HepG2 (cell line): ENCODE measurements around the gene GCG. TPM values are rescaled to one million over a fixed set of nuclear protein-coding genes. Genes with fewer than 3 reads are reported as not detected.

Experiments
- DR1 ChIP-seq: sonication (generic); formaldehyde crosslinking; IDR thresholded peaks from 2 replicates; pipeline ENCODE4 v1.8.0; 2021; ENCODE audit warnings: mild to moderate bottlenecking, missing genetic modification reagents, inconsistent platforms
- FOXA3 ChIP-seq: IDR thresholded peaks from 2 replicates; pipeline ENCODE4 v1.6.1; 2016; ENCODE audit warnings: missing genetic modification reagents, missing compliant biosample characterization
- GATAD1 ChIP-seq: IDR thresholded peaks from 2 replicates; pipeline ENCODE4 v1.6.1; 2016; ENCODE audit warnings: missing genetic modification reagents, missing compliant biosample characterization
- HNF4A ChIP-seq: sonication (generic); formaldehyde crosslinking; IDR thresholded peaks from 2 replicates; pipeline ENCODE4 v1.4.0; 2020; ENCODE audit warnings: missing genetic modification reagents
- KLF12 ChIP-seq: sonication (generic); formaldehyde crosslinking; IDR thresholded peaks from 2 replicates; pipeline ENCODE4 v1.4.0; 2020; ENCODE audit warnings: missing genetic modification reagents, borderline replicate concordance
- SAP130 ChIP-seq: IDR thresholded peaks from 2 replicates; pipeline ENCODE4 v1.6.1; 2016; ENCODE audit warnings: low read depth
- SIN3A ChIP-seq: IDR thresholded peaks from 2 replicates; pipeline ENCODE4 v1.6.1; 2011; ENCODE audit warnings: low read depth, mild to moderate bottlenecking, control low read depth, low read length, borderline replicate concordance
- SOX5 ChIP-seq: IDR thresholded peaks from 2 replicates; pipeline ENCODE4 v1.6.1; 2016; ENCODE audit warnings: borderline replicate concordance
- SOX6 ChIP-seq, 2 experiments: fragments of 450-650 bp in 1 of 2; sonication (generic) in 1 of 2; formaldehyde crosslinking in 1 of 2; IDR thresholded peaks; 2 replicates each; pipeline versions ENCODE4 v1.4.0 to v1.6.1; 2017 to 2020; ENCODE audit warnings: antibody characterized with exemption in 1 of 2, mild to moderate bottlenecking in 1 of 2, missing genetic modification reagents in 1 of 2
- SP4 ChIP-seq: sonication (generic); formaldehyde crosslinking; IDR thresholded peaks from 2 replicates; pipeline ENCODE4 v1.8.1; 2023; ENCODE audit warnings: mild to moderate bottlenecking, missing genetic modification reagents
- TCF7L2 ChIP-seq: IDR thresholded peaks from 2 replicates; pipeline ENCODE4 v1.6.1; 2011; ENCODE audit warnings: mild to moderate bottlenecking, low read depth, low read length, moderate library complexity
- ZBTB1 ChIP-seq: sonication (generic); formaldehyde crosslinking; IDR thresholded peaks from 2 replicates; pipeline ENCODE4 v1.4.0; 2020; ENCODE audit warnings: missing genetic modification reagents, borderline replicate concordance
- ZBTB21 ChIP-seq: sonication (generic); formaldehyde crosslinking; IDR thresholded peaks from 2 replicates; pipeline ENCODE4 v1.4.0; 2020; ENCODE audit warnings: missing genetic modification reagents
- ZBTB7B ChIP-seq: sonication (generic); formaldehyde crosslinking; IDR thresholded peaks from 2 replicates; pipeline ENCODE4 v1.4.0; 2020; ENCODE audit warnings: missing genetic modification reagents
- ZNF121 ChIP-seq: sonication (generic); formaldehyde crosslinking; IDR thresholded peaks from 2 replicates; pipeline ENCODE4 v1.5.0; 2020; ENCODE audit warnings: mild to moderate bottlenecking, missing genetic modification reagents
- ZNF333 ChIP-seq: sonication (generic); formaldehyde crosslinking; IDR thresholded peaks from 2 replicates; pipeline ENCODE4 v1.4.0; 2020; ENCODE audit warnings: mild to moderate bottlenecking, missing genetic modification reagents, borderline replicate concordance
- ZNF354B ChIP-seq: sonication (generic); formaldehyde crosslinking; IDR thresholded peaks from 2 replicates; pipeline ENCODE4 v1.8.0; 2022; ENCODE audit warnings: mild to moderate bottlenecking, missing genetic modification reagents
- ZNF383 ChIP-seq: sonication (generic); formaldehyde crosslinking; IDR thresholded peaks from 2 replicates; pipeline ENCODE4 v1.4.0; 2020; ENCODE audit warnings: missing genetic modification reagents, mild to moderate bottlenecking, borderline replicate concordance
- ZNF431 ChIP-seq: sonication (generic); formaldehyde crosslinking; IDR thresholded peaks from 2 replicates; pipeline ENCODE4 v1.9.0; 2022; ENCODE audit warnings: missing genetic modification reagents, low read depth, mild to moderate bottlenecking, borderline replicate concordance
- ZNF441 ChIP-seq: sonication (generic); formaldehyde crosslinking; IDR thresholded peaks from 2 replicates; pipeline ENCODE4 v1.7.0; 2021; ENCODE audit warnings: missing genetic modification reagents, borderline replicate concordance
- ZNF547 ChIP-seq: sonication (generic); formaldehyde crosslinking; IDR thresholded peaks from 2 replicates; pipeline ENCODE4 v1.5.1; 2020; ENCODE audit warnings: mild to moderate bottlenecking, missing genetic modification reagents
- ZNF709 ChIP-seq: sonication (generic); formaldehyde crosslinking; IDR thresholded peaks from 2 replicates; pipeline ENCODE4 v1.5.0; 2020; ENCODE audit warnings: mild to moderate bottlenecking, missing genetic modification reagents
- ZNF790 ChIP-seq: sonication (generic); formaldehyde crosslinking; IDR thresholded peaks from 2 replicates; pipeline ENCODE4 v1.8.0; 2022; ENCODE audit warnings: missing genetic modification reagents, mild to moderate bottlenecking, borderline replicate concordance
- ZNF839 ChIP-seq: sonication (generic); formaldehyde crosslinking; IDR thresholded peaks from 2 replicates; pipeline ENCODE4 v1.4.0; 2020; ENCODE audit warnings: missing genetic modification reagents, mild to moderate bottlenecking, borderline replicate concordance
- polyA plus RNA-seq, 8 experiments: library from polyadenylated mRNA; depleted of rRNA in 3 of 8; stranded (reverse) in 7 of 8; unstranded in 1 of 8; fragments of >200 nt; fragmentation: Illumina TruSeq in 4 of 8; extraction: Trizol in 4 of 8; gene quantifications; 2 replicates each; pipeline versions ENCODE4 v1.2.1 to v1.2.3, GENCODE V29; 2011 to 2016; ENCODE audit warnings: low read depth in 4 of 8, missing spikeins in 1 of 8, mixed read lengths in 1 of 8; ENCODE audit not compliant: insufficient read depth in 1 of 8
- total RNA-seq, 5 experiments: library from RNA; depleted of rRNA; stranded (reverse); fragments of >200 nt; fragmentation: Illumina TruSeq; extraction: Trizol; gene quantifications; 2 replicates each; pipeline ENCODE4 v1.2.3, GENCODE V29; 2016; ENCODE audit warnings: low read depth in 1 of 5
- TF ChIP-seq, protein P1 (sequence below), 2 experiments: fragments of 450-650 bp in 1 of 2; sonication (generic) in 1 of 2; formaldehyde crosslinking in 1 of 2; IDR thresholded peaks; 2 replicates each; pipeline versions ENCODE4 v1.6.1 to v1.8.0; 2016 to 2022; ENCODE audit warnings: antibody characterized with exemption in 1 of 2, mild to moderate bottlenecking in 1 of 2, missing genetic modification reagents in 1 of 2

GCG gene
- total and polyA plus RNA-seq, 2 of the 13 experiments (the other 11 are each of a cell fraction or from before 2014, with no cell fraction given), result not detected

GRCh38 chr2:162113776-162114168 is 38.3 kb downstream of the GCG start (continued):
- TF ChIP-seq, protein P1, sequence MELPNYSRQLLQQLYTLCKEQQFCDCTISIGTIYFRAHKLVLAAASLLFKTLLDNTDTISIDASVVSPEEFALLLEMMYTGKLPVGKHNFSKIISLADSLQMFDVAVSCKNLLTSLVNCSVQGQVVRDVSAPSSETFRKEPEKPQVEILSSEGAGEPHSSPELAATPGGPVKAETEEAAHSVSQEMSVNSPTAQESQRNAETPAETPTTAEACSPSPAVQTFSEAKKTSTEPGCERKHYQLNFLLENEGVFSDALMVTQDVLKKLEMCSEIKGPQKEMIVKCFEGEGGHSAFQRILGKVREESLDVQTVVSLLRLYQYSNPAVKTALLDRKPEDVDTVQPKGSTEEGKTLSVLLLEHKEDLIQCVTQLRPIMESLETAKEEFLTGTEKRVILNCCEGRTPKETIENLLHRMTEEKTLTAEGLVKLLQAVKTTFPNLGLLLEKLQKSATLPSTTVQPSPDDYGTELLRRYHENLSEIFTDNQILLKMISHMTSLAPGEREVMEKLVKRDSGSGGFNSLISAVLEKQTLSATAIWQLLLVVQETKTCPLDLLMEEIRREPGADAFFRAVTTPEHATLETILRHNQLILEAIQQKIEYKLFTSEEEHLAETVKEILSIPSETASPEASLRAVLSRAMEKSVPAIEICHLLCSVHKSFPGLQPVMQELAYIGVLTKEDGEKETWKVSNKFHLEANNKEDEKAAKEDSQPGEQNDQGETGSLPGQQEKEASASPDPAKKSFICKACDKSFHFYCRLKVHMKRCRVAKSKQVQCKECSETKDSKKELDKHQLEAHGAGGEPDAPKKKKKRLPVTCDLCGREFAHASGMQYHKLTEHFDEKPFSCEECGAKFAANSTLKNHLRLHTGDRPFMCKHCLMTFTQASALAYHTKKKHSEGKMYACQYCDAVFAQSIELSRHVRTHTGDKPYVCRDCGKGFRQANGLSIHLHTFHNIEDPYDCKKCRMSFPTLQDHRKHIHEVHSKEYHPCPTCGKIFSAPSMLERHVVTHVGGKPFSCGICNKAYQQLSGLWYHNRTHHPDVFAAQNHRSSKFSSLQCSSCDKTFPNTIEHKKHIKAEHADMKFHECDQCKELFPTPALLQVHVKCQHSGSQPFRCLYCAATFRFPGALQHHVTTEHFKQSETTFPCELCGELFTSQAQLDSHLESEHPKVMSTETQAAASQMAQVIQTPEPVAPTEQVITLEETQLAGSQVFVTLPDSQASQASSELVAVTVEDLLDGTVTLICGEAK (IDR thresholded peaks at IDR 0.05), result no peak
- TF ChIP-seq, protein P1 (CRISPR knock-in tag; IDR thresholded peaks at IDR 0.05), result no peak
- TF ChIP-seq ZNF709 (CRISPR knock-in tag) (no peak), ZNF547 (CRISPR knock-in tag) (no peak), KLF12 (CRISPR knock-in tag) (no peak), TCF7L2 (no peak), ZNF333 (CRISPR knock-in tag) (no peak), SOX6 (IDR thresholded peaks at IDR 0.05) (no peak), SOX6 (CRISPR knock-in tag; IDR thresholded peaks at IDR 0.05) (peak; percentile 91), ZNF790 (CRISPR knock-in tag) (no peak), ZNF354B (CRISPR knock-in tag) (no peak), ZNF431 (CRISPR knock-in tag) (no peak), ZBTB1 (no peak), ZNF121 (CRISPR knock-in tag) (no peak), ZNF839 (CRISPR knock-in tag) (no peak), ZNF383 (CRISPR knock-in tag) (no peak), HNF4A (CRISPR knock-in tag) (peak; percentile 81), SAP130 (peak; percentile 85), ZBTB21 (CRISPR knock-in tag) (no peak), GATAD1 (0 out of 2 replicates have a peak, but pooled peaks have one; percentile 58), DR1 (CRISPR knock-in tag) (no peak), ZBTB7B (CRISPR knock-in tag) (peak; percentile 78), SOX5 (CRISPR knock-in tag) (peak; percentile 89), FOXA3 (CRISPR knock-in tag) (peak; percentile 83), SP4 (CRISPR knock-in tag) (no peak), SIN3A (0 out of 2 replicates have a peak, but pooled peaks have one; percentile 51), ZNF441 (CRISPR knock-in tag) (no peak)
